SH-SY5Y (cell line): ENCODE results near the gene RASD1.

ENCODE experiments used
- GATA2 ChIP-seq: IDR thresholded peaks from 2 replicates; pipeline ENCODE4 v1.6.1; 2011; ENCODE audit warnings: mild to moderate bottlenecking, low read depth, low read length
- GATA3 ChIP-seq: IDR thresholded peaks from 2 replicates; pipeline ENCODE4 v1.6.1; 2011; ENCODE audit warnings: low read depth, mild to moderate bottlenecking, low read length, moderate library complexity

GRCh38 chr17:17535957-17536356, 39.8 kb upstream of the RASD1 start:
- no peak for TF ChIP-seq GATA2
- TF ChIP-seq GATA3: no peak
